ENCODE measurements around the gene RAPH1.
"Not testable (repeated sequence)": the region's sequence is repeated elsewhere in the genome, so short reads cannot be mapped to it uniquely, and the experiment has no call there.

The RAPH1 gene

GRCh38 chr2:203388153-203388552 is 146.9 kb downstream of the RAPH1 start:
- H3K36me3 ChIP-seq (ENCODE audit: control insufficient read depth, insufficient read depth, low read length); H3K27me3 ChIP-seq (replicated peaks; ENCODE audit: control insufficient read depth, insufficient read depth, low read length, poor library complexity, severe bottlenecking); DNase-seq; H3K9me3 ChIP-seq (ENCODE audit: control insufficient read depth, low read length); H3K4me1 ChIP-seq (ENCODE audit: control insufficient read depth, insufficient read depth, low read length, poor library complexity, severe bottlenecking); H3K27ac ChIP-seq (ENCODE audit: insufficient read depth, low read length, poor library complexity, severe bottlenecking); H3K4me3 ChIP-seq (ENCODE audit: insufficient read depth, low read depth, low read length, poor library complexity, severe bottlenecking): not testable (repeated sequence)

GRCh38 chr2:203383038-203383437 is 152.1 kb downstream of the RAPH1 start:
- Histone ChIP-seq H3K9me3 (ENCODE audit: control insufficient read depth, low read length) (no peaks in the 10 kb centered on the region), H3K4me1 (ENCODE audit: control insufficient read depth, insufficient read depth, low read length, poor library complexity, severe bottlenecking) (no peaks in the 10 kb centered on the region), H3K27ac (ENCODE audit: insufficient read depth, low read length, poor library complexity, severe bottlenecking) (no peak overlapping the region), H3K4me3 (ENCODE audit: insufficient read depth, low read depth, low read length, poor library complexity, severe bottlenecking) (no peak overlapping the region), H3K27me3 (replicated peaks; ENCODE audit: control insufficient read depth, insufficient read depth, low read length, poor library complexity, severe bottlenecking) (no peaks in the 10 kb centered on the region), H3K36me3 (ENCODE audit: control insufficient read depth, insufficient read depth, low read length) (no peaks in the 10 kb centered on the region)
- DNase-seq = no peak

GRCh38 chr2:203379156-203379555 is 155.9 kb downstream of the RAPH1 start:
- Histone ChIP-seq H3K27me3 (replicated peaks; ENCODE audit: control insufficient read depth, insufficient read depth, low read length, poor library complexity, severe bottlenecking) (no peaks in the 10 kb centered on the region), H3K9me3 (ENCODE audit: control insufficient read depth, low read length) (no peaks in the 10 kb centered on the region), H3K27ac (ENCODE audit: insufficient read depth, low read length, poor library complexity, severe bottlenecking) (no peak overlapping the region), H3K4me3 (ENCODE audit: insufficient read depth, low read depth, low read length, poor library complexity, severe bottlenecking) (no peak overlapping the region), H3K4me1 (ENCODE audit: control insufficient read depth, insufficient read depth, low read length, poor library complexity, severe bottlenecking) (no peaks in the 10 kb centered on the region), H3K36me3 (ENCODE audit: control insufficient read depth, insufficient read depth, low read length) (no peaks in the 10 kb centered on the region)
- no peak for DNase-seq

- Histone ChIP-seq H3K36me3 (ENCODE audit: control insufficient read depth, insufficient read depth, low read length) (no peaks in the 10 kb centered on the region), H3K4me3 (ENCODE audit: insufficient read depth, low read depth, low read length, poor library complexity, severe bottlenecking) (no peak overlapping the region), H3K27ac (ENCODE audit: insufficient read depth, low read length, poor library complexity, severe bottlenecking) (no peak overlapping the region), H3K9me3 (ENCODE audit: control insufficient read depth, low read length) (no peaks in the 10 kb centered on the region), H3K27me3 (replicated peaks; ENCODE audit: control insufficient read depth, insufficient read depth, low read length, poor library complexity, severe bottlenecking) (no peaks in the 10 kb centered on the region), H3K4me1 (ENCODE audit: control insufficient read depth, insufficient read depth, low read length, poor library complexity, severe bottlenecking) (no peaks in the 10 kb centered on the region)
- no peak for DNase-seq
Observed at GRCh38 chr2:203376173-203376572, 158.9 kb downstream of the RAPH1 start.

GRCh38 chr2:203372706-203373105 is 162.4 kb downstream of the RAPH1 start:
- not testable (repeated sequence) for H3K27ac ChIP-seq (ENCODE audit: insufficient read depth, low read length, poor library complexity, severe bottlenecking); DNase-seq; H3K27me3 ChIP-seq (replicated peaks; ENCODE audit: control insufficient read depth, insufficient read depth, low read length, poor library complexity, severe bottlenecking); H3K36me3 ChIP-seq (ENCODE audit: control insufficient read depth, insufficient read depth, low read length); H3K9me3 ChIP-seq (ENCODE audit: control insufficient read depth, low read length); H3K4me3 ChIP-seq (ENCODE audit: insufficient read depth, low read depth, low read length, poor library complexity, severe bottlenecking); H3K4me1 ChIP-seq (ENCODE audit: control insufficient read depth, insufficient read depth, low read length, poor library complexity, severe bottlenecking)

- no peaks in the 10 kb centered on the region for H3K27me3 ChIP-seq (replicated peaks; ENCODE audit: control insufficient read depth, insufficient read depth, low read length, poor library complexity, severe bottlenecking)
- H3K27ac ChIP-seq (ENCODE audit: insufficient read depth, low read length, poor library complexity, severe bottlenecking) = no peak overlapping the region
- H3K9me3 ChIP-seq (ENCODE audit: control insufficient read depth, low read length) = no peaks in the 10 kb centered on the region
- DNase-seq = no peak
- H3K4me1 ChIP-seq (ENCODE audit: control insufficient read depth, insufficient read depth, low read length, poor library complexity, severe bottlenecking) = no peaks in the 10 kb centered on the region
- H3K4me3 ChIP-seq (ENCODE audit: insufficient read depth, low read depth, low read length, poor library complexity, severe bottlenecking) = no peak overlapping the region
- no peaks in the 10 kb centered on the region for H3K36me3 ChIP-seq (ENCODE audit: control insufficient read depth, insufficient read depth, low read length)
Observed at GRCh38 chr2:203366639-203367466, 168.2 kb downstream of the RAPH1 start.

DNA sequence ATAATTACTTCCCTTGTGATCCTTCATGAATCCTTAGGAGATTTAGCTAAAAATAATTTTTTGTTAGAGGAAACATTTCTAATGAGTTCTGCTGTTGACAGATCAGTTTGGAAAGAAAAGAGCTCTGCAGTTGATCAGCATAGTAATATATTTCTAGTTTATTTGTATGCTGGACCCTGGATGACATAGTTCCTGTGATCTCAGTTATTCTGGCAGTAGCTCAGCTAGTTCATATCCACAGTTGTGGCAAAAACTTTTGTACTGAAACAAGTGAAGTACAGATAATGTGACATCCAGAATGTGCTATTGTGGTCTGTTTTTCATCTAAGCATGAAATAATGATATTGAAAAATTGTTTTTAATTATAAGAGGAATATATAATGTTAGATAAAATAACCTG is 173.2 kb downstream of the RAPH1 start:
- no peak for DNase-seq
- Histone ChIP-seq H3K36me3 (ENCODE audit: control insufficient read depth, insufficient read depth, low read length) (no peaks in the 10 kb centered on the region), H3K27me3 (replicated peaks; ENCODE audit: control insufficient read depth, insufficient read depth, low read length, poor library complexity, severe bottlenecking) (no peaks in the 10 kb centered on the region), H3K4me1 (ENCODE audit: control insufficient read depth, insufficient read depth, low read length, poor library complexity, severe bottlenecking) (no peaks in the 10 kb centered on the region), H3K9me3 (ENCODE audit: control insufficient read depth, low read length) (no peaks in the 10 kb centered on the region), H3K27ac (ENCODE audit: insufficient read depth, low read length, poor library complexity, severe bottlenecking) (no peak overlapping the region), H3K4me3 (ENCODE audit: insufficient read depth, low read depth, low read length, poor library complexity, severe bottlenecking) (no peak overlapping the region)

DNA sequence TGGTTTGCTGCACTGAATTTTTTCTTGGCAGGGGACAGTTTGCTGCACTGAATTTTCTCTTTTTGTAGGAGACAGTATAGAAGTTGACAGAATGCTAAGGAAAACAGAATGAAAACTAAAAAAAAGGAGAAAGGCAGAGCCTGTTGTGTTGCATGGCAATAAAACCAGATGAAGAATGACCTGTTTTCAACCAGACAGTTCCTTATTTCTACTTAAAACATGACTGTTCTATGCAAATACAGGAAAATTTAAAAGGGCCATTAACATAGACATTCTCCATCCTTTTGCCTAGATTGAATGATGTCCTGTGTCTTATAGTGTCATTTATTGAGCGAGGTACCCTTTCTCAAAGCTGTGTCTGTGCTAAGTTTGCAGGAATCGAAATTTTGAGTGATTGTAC is 173.6 kb downstream of the RAPH1 start:
- DNase-seq = no peak
- H3K27ac ChIP-seq (ENCODE audit: insufficient read depth, low read length, poor library complexity, severe bottlenecking) = no peak overlapping the region

GRCh38 chr2:203360833-203361430 is 174.2 kb downstream of the RAPH1 start:
- no peak for DNase-seq
- Histone ChIP-seq H3K27me3 (replicated peaks; ENCODE audit: control insufficient read depth, insufficient read depth, low read length, poor library complexity, severe bottlenecking) (no peaks in the 10 kb centered on the region), H3K9me3 (ENCODE audit: control insufficient read depth, low read length) (no peaks in the 10 kb centered on the region), H3K4me3 (ENCODE audit: insufficient read depth, low read depth, low read length, poor library complexity, severe bottlenecking) (no peak overlapping the region), H3K36me3 (ENCODE audit: control insufficient read depth, insufficient read depth, low read length) (no peaks in the 10 kb centered on the region), H3K27ac (ENCODE audit: insufficient read depth, low read length, poor library complexity, severe bottlenecking) (no peak overlapping the region), H3K4me1 (ENCODE audit: control insufficient read depth, insufficient read depth, low read length, poor library complexity, severe bottlenecking) (no peaks in the 10 kb centered on the region)

More for the DNA sequence above, 173.6 kb downstream of the RAPH1 start:
- Histone ChIP-seq H3K4me1 (ENCODE audit: control insufficient read depth, insufficient read depth, low read length, poor library complexity, severe bottlenecking) (no peaks in the 10 kb centered on the region), H3K9me3 (ENCODE audit: control insufficient read depth, low read length) (no peaks in the 10 kb centered on the region), H3K36me3 (ENCODE audit: control insufficient read depth, insufficient read depth, low read length) (no peaks in the 10 kb centered on the region), H3K27me3 (replicated peaks; ENCODE audit: control insufficient read depth, insufficient read depth, low read length, poor library complexity, severe bottlenecking) (no peaks in the 10 kb centered on the region), H3K4me3 (ENCODE audit: insufficient read depth, low read depth, low read length, poor library complexity, severe bottlenecking) (no peak overlapping the region)

DNA sequence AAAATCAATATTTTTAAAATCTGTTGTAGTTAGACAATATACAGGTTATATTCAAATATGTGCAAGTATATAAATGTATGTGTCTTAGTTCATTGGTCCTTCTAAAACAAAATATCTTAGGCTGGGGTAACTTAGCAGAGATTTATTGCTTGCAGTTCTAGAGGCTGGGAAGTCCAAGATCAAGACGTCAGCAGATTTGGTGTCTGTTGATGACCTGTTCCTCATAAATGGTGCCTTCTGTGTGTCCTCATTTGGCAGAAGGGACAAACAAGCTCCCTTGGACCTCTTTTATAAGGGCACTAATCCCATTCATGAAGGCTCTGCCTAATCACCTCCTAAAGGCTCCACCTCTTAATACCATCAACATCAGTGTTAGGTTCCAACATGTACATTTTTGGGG is 175.7 kb downstream of the RAPH1 start:
- no peaks in the 10 kb centered on the region for H3K36me3 ChIP-seq (ENCODE audit: control insufficient read depth, insufficient read depth, low read length)
- no peak overlapping the region for H3K4me3 ChIP-seq (ENCODE audit: insufficient read depth, low read depth, low read length, poor library complexity, severe bottlenecking)

More for the DNA sequence above, 175.7 kb downstream of the RAPH1 start:
- no peaks in the 10 kb centered on the region for H3K4me1 ChIP-seq (ENCODE audit: control insufficient read depth, insufficient read depth, low read length, poor library complexity, severe bottlenecking)
- H3K27ac ChIP-seq (ENCODE audit: insufficient read depth, low read length, poor library complexity, severe bottlenecking) = no peak overlapping the region
- no peaks in the 10 kb centered on the region for H3K9me3 ChIP-seq (ENCODE audit: control insufficient read depth, low read length)
- no peak for DNase-seq
- no peaks in the 10 kb centered on the region for H3K27me3 ChIP-seq (replicated peaks; ENCODE audit: control insufficient read depth, insufficient read depth, low read length, poor library complexity, severe bottlenecking)
